Dendritic cell treated with granulocyte-macrophage colony-stimulating factor and Interleukin-4, amounts not matched to agents 40 ng/mL and 50 ng/mL, for 4 days (primary cell): ENCODE results near the gene PAPSS2.
"Not testable (repeated sequence)": the region's sequence is repeated elsewhere in the genome, so short reads cannot be mapped to it uniquely, and the experiment has no call there.

Source experiments
- H3K27ac Mint-ChIP-seq: one replicate; pipeline ENCODE4 v1.8.0; 2022; ENCODE audit warnings: mild to moderate bottlenecking, mixed read lengths
- H3K27me3 Mint-ChIP-seq: one replicate; pipeline ENCODE4 v1.8.0; 2022; ENCODE audit warnings: mild to moderate bottlenecking, mixed read lengths
- H3K36me3 Mint-ChIP-seq: one replicate; pipeline ENCODE4 v1.8.0; 2022; ENCODE audit warnings: low read depth, mixed read lengths
- H3K4me1 Mint-ChIP-seq: one replicate; pipeline ENCODE4 v1.8.0; 2022; ENCODE audit warnings: low read depth, mixed read lengths
- H3K4me3 Mint-ChIP-seq: one replicate; pipeline ENCODE4 v1.8.0; 2022; ENCODE audit warnings: mild to moderate bottlenecking, moderate library complexity, mixed read lengths
- H3K9me3 Mint-ChIP-seq: one replicate; pipeline ENCODE4 v1.8.0; 2022; ENCODE audit warnings: mixed read lengths
- intact Hi-C: fragments of 100-400 bp; cut with micrococcal nuclease; formaldehyde crosslinking; loops from one replicate; pipeline ENCODE4 v1.15.0; 2022

The PAPSS2 gene

DNA sequence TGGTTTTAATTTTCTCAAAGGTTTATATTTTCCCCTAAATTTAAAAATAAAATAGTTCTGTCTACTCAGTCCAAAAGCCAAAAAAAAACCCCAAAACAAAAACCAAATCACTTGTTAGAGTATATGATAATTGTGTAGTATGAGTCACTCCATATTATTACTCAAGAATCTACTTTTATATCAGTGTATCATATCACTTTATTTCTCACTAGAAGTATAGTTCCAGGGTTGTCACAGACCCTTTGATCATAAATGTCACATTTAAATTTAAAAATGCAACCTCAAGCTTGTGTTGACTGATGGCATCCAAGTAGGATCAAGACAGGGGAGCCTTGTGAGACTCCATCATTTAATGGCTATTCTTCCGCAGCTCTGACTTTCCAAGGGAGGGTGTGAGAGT is 61.0 kb downstream of the PAPSS2 start:
- Mint-ChIP-seq H3K9me3 (no peaks in the 10 kb centered on the region), H3K4me3 (no peak overlapping the region), H3K36me3 (peaks cover 14% of the 10 kb centered on the region), H3K4me1 (peaks cover 11% of the 10 kb centered on the region), H3K27ac (no peak overlapping the region), H3K27me3 (no peaks in the 10 kb centered on the region)
- intact Hi-C loops = no loop called here

DNA sequence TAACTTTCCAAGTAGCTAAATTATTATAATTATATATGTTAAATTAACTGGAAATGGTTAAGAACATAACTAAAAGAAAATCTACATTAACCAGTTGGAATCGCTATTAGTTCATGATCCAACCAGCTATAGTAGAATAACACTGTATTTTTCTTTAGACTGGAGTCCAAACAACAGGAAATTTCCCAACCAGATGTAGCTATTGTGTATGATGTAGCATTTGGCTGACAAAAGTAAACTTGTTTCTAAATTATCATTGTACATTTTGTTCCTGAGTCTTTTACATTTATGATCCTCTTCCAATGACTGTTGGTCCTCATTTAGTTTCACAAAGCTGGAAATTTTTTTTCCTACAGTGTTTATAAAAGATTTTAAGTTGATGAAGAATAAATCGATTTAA is 62.1 kb downstream of the PAPSS2 start:
- no peak overlapping the region for H3K4me3 Mint-ChIP-seq
- no peaks in the 10 kb centered on the region for H3K27me3 Mint-ChIP-seq
- intact Hi-C loops = no loop called here
- H3K27ac Mint-ChIP-seq = no peak overlapping the region
- H3K9me3 Mint-ChIP-seq = no peaks in the 10 kb centered on the region
- peaks cover under 1% of the 10 kb centered on the region for H3K4me1 Mint-ChIP-seq
- H3K36me3 Mint-ChIP-seq = peaks cover 9% of the 10 kb centered on the region

DNA sequence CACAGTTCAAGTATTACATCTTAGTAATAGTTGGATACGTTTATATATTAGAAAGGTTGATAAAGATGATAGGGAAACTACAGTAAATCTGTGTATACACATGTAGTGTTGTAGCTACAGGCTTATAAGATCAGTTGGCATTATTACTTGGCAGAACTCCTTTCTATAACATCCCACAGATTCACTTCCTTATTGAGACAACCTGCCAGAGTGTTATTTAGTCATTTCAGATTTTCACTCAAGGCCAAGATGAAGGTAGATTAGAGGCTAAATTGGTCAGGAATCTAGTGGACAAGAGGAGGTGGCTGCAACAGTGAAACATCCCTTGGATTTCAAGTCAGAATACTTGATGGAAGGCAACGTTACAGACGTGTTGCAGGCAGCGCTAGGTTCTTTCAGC is 63.0 kb downstream of the PAPSS2 start:
- Mint-ChIP-seq H3K4me3 (no peak overlapping the region), H3K36me3 (peaks cover 7% of the 10 kb centered on the region), H3K27me3 (no peaks in the 10 kb centered on the region), H3K27ac (no peak overlapping the region), H3K9me3 (no peaks in the 10 kb centered on the region), H3K4me1 (no peaks in the 10 kb centered on the region)
- intact Hi-C loops = no loop called here

GRCh38 chr10:87723500-87723899 is 63.8 kb downstream of the PAPSS2 start:
- Mint-ChIP-seq H3K27ac (no peak overlapping the region), H3K27me3 (no peaks in the 10 kb centered on the region), H3K4me1 (no peaks in the 10 kb centered on the region), H3K4me3 (no peak overlapping the region), H3K9me3 (no peaks in the 10 kb centered on the region), H3K36me3 (peaks cover 7% of the 10 kb centered on the region)
- intact Hi-C loops = no loop called here

DNA sequence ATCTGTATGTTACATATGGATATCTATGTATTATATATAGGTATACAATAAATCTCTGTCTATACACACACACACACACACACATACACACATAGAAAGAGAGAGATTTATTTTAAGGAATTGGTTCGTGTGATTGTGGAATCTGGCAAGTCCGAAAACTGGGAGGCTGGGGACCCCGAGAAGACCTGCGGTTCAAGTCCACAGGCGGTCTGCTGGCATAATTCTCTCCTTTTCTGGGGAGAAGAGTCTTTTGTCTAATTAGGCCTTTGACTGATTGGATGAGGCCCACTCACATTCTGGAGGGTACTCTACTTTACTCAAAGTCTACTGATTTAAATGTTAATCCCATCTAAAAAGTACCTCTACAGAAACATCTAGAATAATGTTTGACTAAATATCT is 65.1 kb downstream of the PAPSS2 start:
- Mint-ChIP-seq H3K27me3 (no peaks in the 10 kb centered on the region), H3K36me3 (peaks cover 7% of the 10 kb centered on the region), H3K4me1 (no peaks in the 10 kb centered on the region), H3K9me3 (no peaks in the 10 kb centered on the region), H3K27ac (no peak overlapping the region), H3K4me3 (no peak overlapping the region)
- intact Hi-C loops = no loop called here

DNA sequence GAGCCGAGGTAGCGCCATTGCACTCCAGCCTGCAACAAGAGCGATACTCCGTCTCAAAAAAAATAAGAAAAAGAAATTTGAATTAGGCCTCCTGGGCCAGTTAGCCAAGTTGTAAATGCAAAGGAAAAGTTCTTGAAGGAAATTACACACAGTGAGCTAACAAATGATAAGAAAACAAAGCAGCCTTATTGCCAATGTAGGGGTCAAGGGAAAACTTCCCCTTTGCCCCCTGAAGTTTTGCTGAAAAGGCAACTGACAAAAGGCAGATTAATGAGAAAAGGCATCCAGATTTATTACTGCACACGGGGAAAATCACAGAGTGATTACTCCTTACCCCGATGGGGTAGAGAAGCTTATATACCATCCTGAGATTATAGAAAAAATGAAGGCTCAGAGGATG is 70.3 kb downstream of the PAPSS2 start:
- intact Hi-C loops = no loop called here
- Mint-ChIP-seq H3K36me3 (peaks cover 7% of the 10 kb centered on the region), H3K4me3 (no peak overlapping the region), H3K4me1 (peaks cover 14% of the 10 kb centered on the region), H3K27ac (no peak overlapping the region), H3K27me3 (no peaks in the 10 kb centered on the region), H3K9me3 (no peaks in the 10 kb centered on the region)

GRCh38 chr10:87733081-87733480 is 73.4 kb downstream of the PAPSS2 start:
- intact Hi-C loops = no loop called here

DNA sequence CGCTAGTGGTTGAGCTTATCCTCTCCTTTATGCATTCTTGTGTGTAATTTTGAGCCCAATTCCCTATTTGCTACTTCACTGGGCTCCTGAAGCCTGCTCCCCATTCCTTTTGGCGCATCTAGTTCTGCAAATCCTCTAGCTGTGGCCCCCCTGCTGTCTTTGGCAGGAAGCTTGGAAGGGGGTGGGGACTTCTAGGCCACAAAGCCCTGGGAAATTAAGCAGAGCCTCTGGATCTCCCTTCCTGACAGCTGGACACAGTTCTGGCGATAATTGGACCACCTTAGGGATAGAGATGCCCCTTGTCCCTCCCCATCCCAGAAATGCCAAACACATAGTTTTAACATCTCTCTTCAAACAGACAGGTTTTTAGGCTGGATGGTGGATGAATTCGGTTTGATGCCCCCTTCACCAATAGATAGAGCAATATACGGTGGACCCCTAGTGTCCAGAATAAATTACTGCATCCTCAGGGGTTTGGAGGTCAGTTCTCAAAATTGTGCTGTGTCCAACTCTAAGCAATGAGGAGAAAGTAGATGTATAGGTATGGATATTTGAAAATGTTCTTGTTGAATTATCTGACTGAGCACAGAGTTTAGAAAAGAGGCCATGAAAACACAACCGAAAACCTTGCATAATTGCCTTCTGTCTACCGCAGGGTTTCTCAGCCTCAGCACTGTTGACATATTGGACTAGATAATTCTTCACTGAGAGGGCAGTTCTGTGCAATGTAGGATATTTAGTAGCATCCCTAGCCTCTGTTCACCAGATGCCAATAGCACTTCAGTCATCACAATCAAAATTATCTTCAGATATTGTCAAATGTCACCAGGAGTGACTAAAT is 75.5 kb downstream of the PAPSS2 start:
- Mint-ChIP-seq H3K27ac (peak overlapping the region; percentile 47), H3K4me1 (peaks cover 18% of the 10 kb centered on the region), H3K36me3 (no peaks in the 10 kb centered on the region), H3K27me3 (no peaks in the 10 kb centered on the region), H3K4me3 (no peak overlapping the region), H3K9me3 (no peaks in the 10 kb centered on the region)
- intact Hi-C loops = loop anchor here (1.0 kb wide), 1 partner anchor 79 kb away; no protein-coding TSS in a partner anchor

More at GRCh38 chr10:87733081-87733480, 73.4 kb downstream of the PAPSS2 start:
- Mint-ChIP-seq H3K4me1 (peaks cover 18% of the 10 kb centered on the region), H3K36me3 (no peaks in the 10 kb centered on the region), H3K9me3 (no peaks in the 10 kb centered on the region), H3K27me3 (no peaks in the 10 kb centered on the region), H3K4me3 (no peak overlapping the region), H3K27ac (no peak overlapping the region)

DNA sequence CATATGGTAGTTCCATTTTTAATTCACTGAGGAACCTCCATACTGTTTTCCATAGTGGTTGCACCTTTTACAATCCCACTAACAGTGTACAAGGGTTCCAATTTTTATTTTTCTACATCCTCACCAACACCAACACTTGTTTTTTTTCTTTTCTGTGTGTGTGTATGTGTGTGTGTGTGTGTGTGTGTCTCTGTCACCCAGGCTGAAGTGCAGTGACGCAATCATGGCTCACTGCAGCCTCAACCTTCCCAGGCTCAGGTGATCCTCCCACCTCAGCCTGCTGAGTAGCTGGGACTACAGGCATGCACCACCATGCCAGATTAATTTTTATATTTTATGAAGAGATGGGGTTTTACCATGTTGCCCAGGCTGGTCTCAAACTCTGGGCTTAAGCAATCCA is 78.6 kb downstream of the PAPSS2 start:
- H3K4me3 Mint-ChIP-seq, H3K36me3 Mint-ChIP-seq, H3K9me3 Mint-ChIP-seq, H3K27me3 Mint-ChIP-seq, H3K27ac Mint-ChIP-seq, intact Hi-C loops: not testable (repeated sequence)
- peaks cover 20% of the 10 kb centered on the region for H3K4me1 Mint-ChIP-seq

- Mint-ChIP-seq H3K36me3 (peaks cover 20% of the 10 kb centered on the region), H3K27me3 (no peaks in the 10 kb centered on the region), H3K9me3 (no peaks in the 10 kb centered on the region), H3K27ac (no peak overlapping the region), H3K4me1 (peaks cover 14% of the 10 kb centered on the region), H3K4me3 (no peak overlapping the region)
- intact Hi-C loops = no loop called here
These were observed 80.0 kb downstream of the PAPSS2 start for GRCh38 chr10:87739703-87740102.

GRCh38 chr10:87740254-87740655 is 80.6 kb downstream of the PAPSS2 start:
- intact Hi-C loops = no loop called here
- H3K4me3 Mint-ChIP-seq = no peak overlapping the region
- H3K36me3 Mint-ChIP-seq = peaks cover 26% of the 10 kb centered on the region
- H3K27me3 Mint-ChIP-seq = no peaks in the 10 kb centered on the region
- H3K4me1 Mint-ChIP-seq = peaks cover 8% of the 10 kb centered on the region
- H3K9me3 Mint-ChIP-seq = no peaks in the 10 kb centered on the region
- H3K27ac Mint-ChIP-seq = no peak overlapping the region

- H3K4me1 Mint-ChIP-seq, H3K27ac Mint-ChIP-seq, H3K9me3 Mint-ChIP-seq, intact Hi-C loops, H3K27me3 Mint-ChIP-seq, H3K4me3 Mint-ChIP-seq: not testable (repeated sequence)
- H3K36me3 Mint-ChIP-seq = peaks cover 28% of the 10 kb centered on the region
These were observed 83.4 kb downstream of the PAPSS2 start for GRCh38 chr10:87742992-87743610.

- Mint-ChIP-seq H3K27me3 (no peaks in the 10 kb centered on the region), H3K4me1 (peaks cover 8% of the 10 kb centered on the region), H3K9me3 (no peaks in the 10 kb centered on the region), H3K27ac (no peak overlapping the region), H3K4me3 (no peak overlapping the region), H3K36me3 (peaks cover 33% of the 10 kb centered on the region)
- intact Hi-C loops = no loop called here
These were observed 84.9 kb downstream of the PAPSS2 start for GRCh38 chr10:87744606-87745005.

GRCh38 chr10:87746911-87747310 is 87.2 kb downstream of the PAPSS2 start:
- peaks cover 32% of the 10 kb centered on the region for H3K36me3 Mint-ChIP-seq
- H3K4me3 Mint-ChIP-seq = no peak overlapping the region
- H3K27ac Mint-ChIP-seq = no peak overlapping the region
- H3K4me1 Mint-ChIP-seq = peaks cover 8% of the 10 kb centered on the region
- H3K9me3 Mint-ChIP-seq = no peaks in the 10 kb centered on the region
- intact Hi-C loops = no loop called here
- no peaks in the 10 kb centered on the region for H3K27me3 Mint-ChIP-seq
